ENCODE data around the gene PRKAR1A. TPM values are rescaled to one million over a fixed set of nuclear protein-coding genes. Genes with fewer than 3 reads are reported as not detected.
"Not testable (repeated sequence)": the region's sequence is repeated elsewhere in the genome, so short reads cannot be mapped to it uniquely, and the experiment has no call there.

The PRKAR1A gene
- total and polyA plus RNA-seq, 9 donors, result 137 to 501 (median 375) TPM

GRCh38 chr17:68581863-68582645 lies 69.8 kb downstream of the PRKAR1A start:
- H3K4me1 ChIP-seq (ENCODE audit: insufficient read depth), result peaks cover 12% of the 10 kb centered on the region
- intact Hi-C loops (cut with DNase I), result no loop called here
- no peak overlapping the region for H3K27ac ChIP-seq
- no peak for DNase-seq
- H3K4me3 ChIP-seq, result no peak overlapping the region
- 92 to 93% (median 93%) methylated on average over 9 of the region's 9 CpGs for WGBS, 3 donors
- H3K27me3 ChIP-seq, result no peaks in the 10 kb centered on the region
- no peaks in the 10 kb centered on the region for H3K9me3 ChIP-seq
- TF ChIP-seq POLR2A (IDR thresholded peaks at IDR 0.05) (no peak), EP300 (IDR thresholded peaks at IDR 0.05) (no peak)
- TF ChIP-seq, protein P1, sequence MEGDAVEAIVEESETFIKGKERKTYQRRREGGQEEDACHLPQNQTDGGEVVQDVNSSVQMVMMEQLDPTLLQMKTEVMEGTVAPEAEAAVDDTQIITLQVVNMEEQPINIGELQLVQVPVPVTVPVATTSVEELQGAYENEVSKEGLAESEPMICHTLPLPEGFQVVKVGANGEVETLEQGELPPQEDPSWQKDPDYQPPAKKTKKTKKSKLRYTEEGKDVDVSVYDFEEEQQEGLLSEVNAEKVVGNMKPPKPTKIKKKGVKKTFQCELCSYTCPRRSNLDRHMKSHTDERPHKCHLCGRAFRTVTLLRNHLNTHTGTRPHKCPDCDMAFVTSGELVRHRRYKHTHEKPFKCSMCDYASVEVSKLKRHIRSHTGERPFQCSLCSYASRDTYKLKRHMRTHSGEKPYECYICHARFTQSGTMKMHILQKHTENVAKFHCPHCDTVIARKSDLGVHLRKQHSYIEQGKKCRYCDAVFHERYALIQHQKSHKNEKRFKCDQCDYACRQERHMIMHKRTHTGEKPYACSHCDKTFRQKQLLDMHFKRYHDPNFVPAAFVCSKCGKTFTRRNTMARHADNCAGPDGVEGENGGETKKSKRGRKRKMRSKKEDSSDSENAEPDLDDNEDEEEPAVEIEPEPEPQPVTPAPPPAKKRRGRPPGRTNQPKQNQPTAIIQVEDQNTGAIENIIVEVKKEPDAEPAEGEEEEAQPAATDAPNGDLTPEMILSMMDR (IDR thresholded peaks at IDR 0.05), result no peak
- H3K36me3 ChIP-seq, result no peaks in the 10 kb centered on the region

GRCh38 chr17:68582867-68583266 lies 70.6 kb downstream of the PRKAR1A start:
- DNase-seq; H3K27me3 ChIP-seq; H3K4me1 ChIP-seq (ENCODE audit: insufficient read depth); H3K27ac ChIP-seq; H3K9me3 ChIP-seq; H3K36me3 ChIP-seq; H3K4me3 ChIP-seq; intact Hi-C loops (cut with DNase I): not testable (repeated sequence)
- WGBS, 3 donors, result 56 to 61% (median 60%) methylated on average over 6 of the region's 6 CpGs

DNA sequence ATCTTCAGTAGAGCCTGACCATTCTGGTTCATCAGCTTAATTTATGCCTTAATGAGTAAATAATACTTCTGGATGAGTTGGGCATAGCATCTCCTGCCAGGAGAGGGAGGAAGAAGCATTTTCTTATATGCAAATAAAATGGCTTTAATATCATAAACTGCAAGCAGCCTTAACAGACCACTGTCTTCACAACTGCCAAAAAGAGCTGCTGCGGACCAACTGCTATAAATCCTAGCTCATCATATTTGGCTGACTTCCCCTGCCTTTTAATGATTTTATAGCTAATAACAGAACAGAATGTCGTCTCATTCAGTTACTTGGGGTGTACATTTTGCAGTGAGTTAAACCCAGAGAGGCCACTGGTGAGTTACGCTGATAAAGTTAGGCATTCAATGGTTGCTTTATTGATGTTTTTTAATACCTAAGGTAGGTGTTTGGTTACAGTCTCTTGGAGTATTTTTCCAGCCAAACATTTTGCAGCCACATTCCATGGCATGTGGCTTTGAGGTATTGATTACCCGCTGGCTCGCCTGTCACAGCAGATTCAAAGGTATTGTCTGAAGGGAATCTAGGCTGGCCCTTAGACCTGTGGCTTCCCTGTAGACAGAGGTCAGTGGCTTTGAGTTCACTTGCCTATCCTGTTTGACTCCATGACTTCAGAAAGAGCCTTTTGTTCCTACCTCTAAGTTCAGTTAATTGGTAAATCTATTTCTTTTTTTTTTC lies 72.5 kb downstream of the PRKAR1A start:
- Histone ChIP-seq H3K4me3 (no peak overlapping the region), H3K4me1 (ENCODE audit: insufficient read depth) (peaks cover 4% of the 10 kb centered on the region), H3K27me3 (no peaks in the 10 kb centered on the region), H3K27ac (no peak overlapping the region), H3K36me3 (no peaks in the 10 kb centered on the region), H3K9me3 (no peaks in the 10 kb centered on the region)
- TF ChIP-seq, protein P1 (IDR thresholded peaks at IDR 0.05), result no peak
- no peak for TF ChIP-seq EP300 (IDR thresholded peaks at IDR 0.05)
- no peak for TF ChIP-seq POLR2A (IDR thresholded peaks at IDR 0.05)
- intact Hi-C loops (cut with DNase I), result no loop called here
- WGBS, 3 donors, result 51 to 57% (median 53%) methylated on average over 5 of the region's 5 CpGs
- no peak for DNase-seq

DNA sequence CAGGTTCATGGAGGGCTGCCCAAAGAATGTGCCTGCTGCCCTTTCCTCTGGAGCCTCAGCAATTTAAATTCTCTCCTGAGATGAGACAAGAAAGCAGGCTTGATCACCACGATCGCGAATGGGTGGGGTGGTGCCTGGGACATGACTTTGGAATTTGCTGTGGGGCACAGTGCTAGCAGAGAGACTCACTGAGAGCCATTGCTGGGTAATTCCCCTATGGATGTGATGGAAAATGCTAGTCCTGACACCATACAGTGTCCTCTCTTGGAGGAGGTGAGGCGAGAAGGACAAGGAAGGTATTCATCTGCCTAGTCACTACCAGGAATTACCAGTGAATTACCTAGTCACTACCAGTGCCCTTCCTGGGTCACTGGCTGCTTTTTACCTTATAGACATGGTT lies 73.4 kb downstream of the PRKAR1A start:
- no peaks in the 10 kb centered on the region for H3K36me3 ChIP-seq
- TF ChIP-seq, protein P1 (IDR thresholded peaks at IDR 0.05), result no peak
- TF ChIP-seq POLR2A (IDR thresholded peaks at IDR 0.05) (no peak), EP300 (IDR thresholded peaks at IDR 0.05) (no peak)
- 77 to 85% (median 77%) methylated on average over 4 of the region's 4 CpGs for WGBS, 3 donors
- H3K4me1 ChIP-seq (ENCODE audit: insufficient read depth), result peaks cover 2% of the 10 kb centered on the region
- H3K27ac ChIP-seq, result no peak overlapping the region
- H3K27me3 ChIP-seq, result no peaks in the 10 kb centered on the region
- no peak for DNase-seq
- H3K9me3 ChIP-seq, result no peaks in the 10 kb centered on the region
- intact Hi-C loops (cut with DNase I), result no loop called here
- no peak overlapping the region for H3K4me3 ChIP-seq

GRCh38 chr17:68587026-68587425 lies 74.8 kb downstream of the PRKAR1A start:
- no peak for DNase-seq
- 94 to 97% (median 96%) methylated on average over 5 of the region's 5 CpGs for WGBS, 3 donors
- Histone ChIP-seq H3K4me1 (ENCODE audit: insufficient read depth) (no peaks in the 10 kb centered on the region), H3K27ac (no peak overlapping the region), H3K36me3 (no peaks in the 10 kb centered on the region), H3K9me3 (no peaks in the 10 kb centered on the region), H3K4me3 (no peak overlapping the region), H3K27me3 (no peaks in the 10 kb centered on the region)
- no peak for TF ChIP-seq EP300 (IDR thresholded peaks at IDR 0.05)
- no peak for TF ChIP-seq POLR2A (IDR thresholded peaks at IDR 0.05)
- TF ChIP-seq, protein P1 (IDR thresholded peaks at IDR 0.05), result no peak
- intact Hi-C loops (cut with DNase I), result no loop called here
